Tibial nerve (tissue), 4 donors: ENCODE results near the gene ETV6.

Experiments used
- EP300 ChIP-seq, 2 donors: sonication (generic); formaldehyde crosslinking; IDR thresholded peaks; one replicate each; pipeline ENCODE4 v1.6.1; 2017; ENCODE audit warnings: antibody characterized with exemption in 2 of 2, mild to moderate bottlenecking in 1 of 2
- POLR2A ChIP-seq, 2 donors: fragments of 450-650 bp; IDR thresholded peaks; one replicate each; pipeline ENCODE4 v1.6.1; 2017; ENCODE audit warnings: antibody characterized with exemption in 2 of 2, mild to moderate bottlenecking in 2 of 2, moderate library complexity in 2 of 2
- TF ChIP-seq, protein P1 (sequence below), 5 experiments: fragments of 200-600 bp in 3 of 5; fragments of 450-650 bp in 2 of 5; sonication (generic) in 3 of 5; IDR thresholded peaks; one replicate each; pipeline ENCODE4 v1.5.1; 2016 to 2019; ENCODE audit warnings: antibody characterized with exemption in 5 of 5, mild to moderate bottlenecking in 3 of 5, moderate library complexity in 2 of 5

DNA sequence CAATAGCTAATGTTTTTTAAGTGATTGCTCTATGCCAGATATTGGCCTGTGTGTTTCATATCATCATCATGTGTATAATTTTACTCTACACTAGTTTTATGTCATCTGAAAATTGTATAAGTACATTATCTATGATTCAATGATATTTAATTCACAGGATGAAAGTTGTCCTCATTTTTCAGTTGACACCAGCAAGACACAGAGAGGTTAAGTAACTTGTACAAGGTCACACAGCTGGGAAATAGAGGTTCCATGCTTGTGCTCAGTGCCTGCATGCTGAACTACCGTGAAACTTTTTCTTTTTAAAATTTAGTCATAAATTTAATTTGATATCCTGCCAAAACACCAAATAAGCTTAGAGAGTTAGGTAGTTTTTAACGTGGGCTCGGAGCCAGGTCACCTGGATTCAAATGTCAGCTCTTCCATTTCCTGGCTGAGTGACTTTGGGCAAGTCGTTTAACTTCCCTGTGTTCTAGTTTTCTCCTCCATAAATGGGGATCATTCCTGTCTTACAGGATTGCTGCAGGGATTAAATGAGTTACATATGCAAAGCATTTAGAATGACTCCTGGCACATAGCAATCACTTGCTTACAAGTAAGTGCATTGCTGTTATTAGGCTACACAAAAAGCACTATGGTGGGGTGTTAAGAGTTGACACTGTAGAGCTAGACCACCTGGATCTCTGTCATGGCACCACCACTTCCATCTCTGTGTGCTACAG is 183.9 kb downstream of the ETV6 start:
- TF ChIP-seq POLR2A (IDR thresholded peaks at IDR 0.05) (no peak), EP300 (IDR thresholded peaks at IDR 0.05) (no peak)
- TF ChIP-seq, protein P1, sequence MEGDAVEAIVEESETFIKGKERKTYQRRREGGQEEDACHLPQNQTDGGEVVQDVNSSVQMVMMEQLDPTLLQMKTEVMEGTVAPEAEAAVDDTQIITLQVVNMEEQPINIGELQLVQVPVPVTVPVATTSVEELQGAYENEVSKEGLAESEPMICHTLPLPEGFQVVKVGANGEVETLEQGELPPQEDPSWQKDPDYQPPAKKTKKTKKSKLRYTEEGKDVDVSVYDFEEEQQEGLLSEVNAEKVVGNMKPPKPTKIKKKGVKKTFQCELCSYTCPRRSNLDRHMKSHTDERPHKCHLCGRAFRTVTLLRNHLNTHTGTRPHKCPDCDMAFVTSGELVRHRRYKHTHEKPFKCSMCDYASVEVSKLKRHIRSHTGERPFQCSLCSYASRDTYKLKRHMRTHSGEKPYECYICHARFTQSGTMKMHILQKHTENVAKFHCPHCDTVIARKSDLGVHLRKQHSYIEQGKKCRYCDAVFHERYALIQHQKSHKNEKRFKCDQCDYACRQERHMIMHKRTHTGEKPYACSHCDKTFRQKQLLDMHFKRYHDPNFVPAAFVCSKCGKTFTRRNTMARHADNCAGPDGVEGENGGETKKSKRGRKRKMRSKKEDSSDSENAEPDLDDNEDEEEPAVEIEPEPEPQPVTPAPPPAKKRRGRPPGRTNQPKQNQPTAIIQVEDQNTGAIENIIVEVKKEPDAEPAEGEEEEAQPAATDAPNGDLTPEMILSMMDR (IDR thresholded peaks at IDR 0.05), result no peak
